DMS 273 (cell line): ENCODE data around the gene KCNRG.
"Not testable (repeated sequence)": the region's sequence is repeated elsewhere in the genome, so short reads cannot be mapped to it uniquely, and the experiment has no call there.

ENCODE experiments used
- DNase-seq: peaks from one replicate; lab custom pipeline; 2025; ENCODE audit not compliant: unreplicated experiment; lab: John Stamatoyannopoulos, UW

KCNRG gene

GRCh38 chr13:50011461-50011860 lies 3.8 kb upstream of the KCNRG start:
- no peak for DNase-seq

DNA sequence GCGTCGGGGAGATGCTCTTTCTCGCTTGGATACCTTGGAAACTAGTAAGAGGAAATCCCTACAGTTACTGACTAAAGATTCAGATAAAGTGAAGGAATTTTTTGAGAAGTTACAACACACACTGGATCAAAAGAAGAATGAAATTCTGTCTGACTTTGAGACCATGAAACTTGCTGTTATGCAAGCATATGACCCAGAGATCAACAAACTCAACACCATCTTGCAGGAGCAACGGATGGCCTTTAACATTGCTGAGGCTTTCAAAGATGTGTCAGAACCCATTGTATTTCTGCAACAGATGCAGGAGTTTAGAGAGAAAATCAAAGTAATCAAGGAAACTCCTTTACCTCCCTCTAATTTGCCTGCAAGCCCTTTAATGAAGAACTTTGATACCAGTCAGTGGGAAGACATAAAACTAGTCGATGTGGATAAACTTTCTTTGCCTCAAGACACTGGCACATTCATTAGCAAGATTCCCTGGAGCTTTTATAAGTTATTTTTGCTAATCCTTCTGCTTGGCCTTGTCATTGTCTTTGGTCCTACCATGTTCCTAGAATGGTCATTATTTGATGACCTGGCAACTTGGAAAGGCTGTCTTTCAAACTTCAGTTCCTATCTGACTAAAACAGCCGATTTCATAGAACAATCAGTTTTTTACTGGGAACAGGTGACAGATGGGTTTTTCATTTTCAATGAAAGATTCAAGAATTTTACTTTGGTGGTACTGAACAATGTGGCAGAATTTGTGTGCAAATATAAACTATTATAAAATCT lies 2.7 kb upstream of the KCNRG start:
- no peak for DNase-seq

- DNase-seq: no peak
Observed at GRCh38 chr13:50014386-50014785, 858 bp upstream of the KCNRG start.

- no peak for DNase-seq
Observed at GRCh38 chr13:50015750-50016149, 506 bp downstream of the KCNRG start.

DNA sequence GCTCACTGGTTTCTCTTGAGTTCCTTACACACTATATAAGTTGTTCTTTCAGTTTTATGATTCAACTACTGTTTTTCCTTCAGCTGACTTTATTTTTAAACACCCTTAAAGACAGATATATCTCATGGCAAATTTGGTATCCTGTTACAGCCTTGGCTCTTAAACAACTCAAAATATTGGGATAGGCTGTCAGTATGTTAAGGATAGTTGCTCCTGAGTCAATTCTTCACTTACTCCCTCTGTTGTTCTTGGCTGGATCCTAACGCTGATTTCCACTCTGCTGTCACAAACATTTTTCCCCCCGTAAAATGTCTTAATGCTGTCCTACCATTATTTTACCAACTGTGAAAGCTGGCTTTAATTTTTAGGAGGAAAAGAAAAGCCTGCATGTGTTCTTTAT lies 1.2 kb downstream of the KCNRG start:
- no peak for DNase-seq

GRCh38 chr13:50017819-50018218 lies 2.6 kb downstream of the KCNRG start:
- no peak for DNase-seq

- DNase-seq: no peak
Observed at GRCh38 chr13:50025436-50025835, 10.2 kb downstream of the KCNRG start.

GRCh38 chr13:50026788-50027473 lies 11.7 kb downstream of the KCNRG start:
- no peak for DNase-seq

- DNase-seq: no peak
Observed at GRCh38 chr13:50030315-50030714, 15.1 kb downstream of the KCNRG start.

DNA sequence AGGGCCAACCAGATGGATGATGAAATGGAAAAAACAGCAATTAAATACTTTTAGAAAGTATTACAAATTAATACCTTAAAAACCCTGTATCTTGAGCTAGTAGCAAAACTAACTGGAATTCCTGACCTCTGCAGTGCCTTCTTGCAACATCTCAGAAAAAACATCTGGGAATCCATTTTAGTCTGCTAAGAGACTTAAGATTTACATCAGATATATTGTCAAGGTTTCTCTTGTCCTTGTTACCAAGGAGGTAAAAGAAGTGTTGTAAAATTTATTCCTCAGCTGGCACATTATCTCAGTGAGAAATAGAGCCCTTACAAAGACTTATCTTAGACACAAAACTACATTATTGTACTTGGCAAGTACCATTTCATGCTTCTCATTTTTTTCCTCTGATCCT lies 18.5 kb downstream of the KCNRG start:
- no peak for DNase-seq

DNA sequence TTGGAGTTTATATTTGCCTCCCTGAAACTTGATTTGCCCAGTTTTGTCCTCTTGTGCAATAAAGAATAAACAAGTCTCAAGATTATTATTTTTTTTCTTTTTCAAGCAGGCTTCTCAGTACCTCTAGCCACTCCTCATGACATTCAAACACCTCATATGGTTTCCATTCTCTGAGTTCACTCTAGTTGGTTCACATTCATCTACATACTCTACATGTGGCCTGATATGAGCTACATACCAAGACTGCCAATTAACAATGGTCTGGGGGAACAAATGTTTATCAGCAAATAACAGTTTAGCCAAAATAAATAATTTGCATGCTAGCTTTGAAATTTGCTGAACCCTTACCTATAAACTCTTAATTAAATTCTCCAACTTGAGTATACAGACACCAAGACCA lies 22.5 kb downstream of the KCNRG start:
- no peak for DNase-seq

DNA sequence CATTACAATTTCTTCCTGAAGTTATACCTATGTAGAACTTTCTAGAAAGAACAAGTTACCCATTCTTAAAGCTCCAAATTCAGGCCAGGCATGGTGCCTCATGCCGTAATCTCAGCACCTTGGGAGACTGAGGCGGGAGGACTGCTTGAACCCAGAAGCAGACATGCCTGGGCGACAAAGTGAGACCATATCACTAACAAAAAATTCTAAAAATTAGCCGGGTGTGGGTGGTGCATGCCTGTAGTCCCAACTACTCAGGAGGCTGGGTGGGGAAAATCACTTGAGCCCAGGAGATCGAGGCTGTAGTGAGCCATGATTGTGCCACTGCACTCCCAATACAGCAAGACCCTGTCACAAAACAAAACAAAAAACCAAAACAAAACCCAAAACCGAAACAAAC lies 23.0 kb downstream of the KCNRG start:
- no peak for DNase-seq

GRCh38 chr13:50052478-50052877 lies 37.2 kb downstream of the KCNRG start:
- DNase-seq: no peak

GRCh38 chr13:50053844-50054243 lies 38.6 kb downstream of the KCNRG start:
- DNase-seq: no peak

- no peak for DNase-seq
Observed at GRCh38 chr13:50055454-50055853, 40.2 kb downstream of the KCNRG start.

DNA sequence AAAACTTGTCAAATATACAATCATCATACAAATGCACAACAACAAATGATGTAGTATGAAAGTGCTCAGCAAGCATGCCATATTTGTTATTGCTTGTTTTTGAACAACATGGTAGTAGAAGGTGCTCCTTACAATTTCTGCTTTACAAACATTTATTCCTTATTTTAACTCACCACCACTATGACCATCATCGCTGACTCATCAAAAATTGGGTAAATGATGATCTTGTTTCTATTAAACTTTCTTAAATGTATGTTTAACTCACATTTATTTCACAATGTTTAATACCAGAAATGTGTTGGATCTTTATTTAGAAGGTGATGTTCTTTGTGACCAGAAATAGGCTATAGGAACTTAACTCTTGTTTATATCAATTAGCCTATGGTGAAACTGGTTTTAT lies 45.5 kb downstream of the KCNRG start:
- DNase-seq: no peak

- not testable (repeated sequence) for DNase-seq
Observed at GRCh38 chr13:50062336-50062735, 47.1 kb downstream of the KCNRG start.

- no peak for DNase-seq
Observed at GRCh38 chr13:50065712-50066111, 50.5 kb downstream of the KCNRG start.

GRCh38 chr13:50068508-50068907 lies 53.3 kb downstream of the KCNRG start:
- DNase-seq: no peak

DNA sequence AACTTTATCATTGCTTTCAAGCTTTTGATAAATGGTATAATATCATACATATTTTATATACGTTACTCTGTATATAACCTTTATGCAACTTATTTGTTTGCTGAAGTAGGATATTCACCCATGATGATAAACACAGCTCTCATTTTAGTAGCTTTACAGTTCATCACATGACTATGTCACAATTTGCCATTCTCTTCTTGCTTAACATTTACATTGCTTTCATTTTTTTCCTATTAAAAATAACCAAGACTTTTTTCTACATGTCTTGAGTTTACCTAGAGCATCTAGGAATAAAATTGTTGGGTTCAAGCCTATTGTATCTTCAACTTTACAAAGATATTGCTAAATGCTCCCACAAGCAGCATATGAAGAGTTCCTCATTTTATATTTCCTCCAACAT lies 54.0 kb downstream of the KCNRG start:
- DNase-seq: no peak

- no peak for DNase-seq
Observed at GRCh38 chr13:50070186-50070585, 54.9 kb downstream of the KCNRG start.
